DMS53 (cell line): ENCODE measurements around the gene IGF1R.

Experiments used
- DNase-seq: peaks from one replicate; lab custom pipeline; 2025; lab: John Stamatoyannopoulos, UW

IGF1R gene

GRCh38 chr15:98796685-98797357 lies 148.5 kb downstream of the IGF1R start:
- DNase-seq: peak; percentile 40

- DNase-seq: no peak
Measured at GRCh38 chr15:98798375-98798893, 150.1 kb downstream of the IGF1R start.

- peak; percentile 53 for DNase-seq
Measured at GRCh38 chr15:98799461-98800390, 151.4 kb downstream of the IGF1R start.

GRCh38 chr15:98800437-98801233 lies 152.3 kb downstream of the IGF1R start:
- DNase-seq: peak; percentile 87

- peak; percentile 74 for DNase-seq
Measured at GRCh38 chr15:98801234-98801561, 152.9 kb downstream of the IGF1R start.

GRCh38 chr15:98802187-98802586 lies 153.8 kb downstream of the IGF1R start:
- no peak for DNase-seq

- peak; percentile 35 for DNase-seq
Measured at GRCh38 chr15:98803228-98804056, 155.1 kb downstream of the IGF1R start.

- peak; percentile 9 for DNase-seq
Measured at GRCh38 chr15:98804057-98804380, 155.7 kb downstream of the IGF1R start.

GRCh38 chr15:98805434-98806274 lies 157.3 kb downstream of the IGF1R start:
- DNase-seq: peak; percentile 20

GRCh38 chr15:98806275-98806895 lies 158.0 kb downstream of the IGF1R start:
- no peak for DNase-seq

GRCh38 chr15:98807262-98807661 lies 158.9 kb downstream of the IGF1R start:
- no peak for DNase-seq

- no peak for DNase-seq
Measured at GRCh38 chr15:98809273-98809672, 160.9 kb downstream of the IGF1R start.

- DNase-seq: peak; percentile 38
Measured at GRCh38 chr15:98812716-98813446, 164.5 kb downstream of the IGF1R start.

- DNase-seq: no peak
Measured at GRCh38 chr15:98813951-98814350, 165.6 kb downstream of the IGF1R start.

GRCh38 chr15:98815207-98815606 lies 166.9 kb downstream of the IGF1R start:
- DNase-seq: no peak

- DNase-seq: no peak
Measured at GRCh38 chr15:98817745-98818144, 169.4 kb downstream of the IGF1R start.

GRCh38 chr15:98823012-98823458 lies 174.7 kb downstream of the IGF1R start:
- DNase-seq: peak; percentile 79

GRCh38 chr15:98823616-98824015 lies 175.3 kb downstream of the IGF1R start:
- DNase-seq: no peak

- no peak for DNase-seq
Measured at GRCh38 chr15:98824595-98824994, 176.3 kb downstream of the IGF1R start.
